ENCODE measurements around the gene RENBP.
A peak's percentile ranks its signal among the peaks of the same experiment; 100 is the strongest.

RENBP gene

GRCh38 chrX:153969125-153969903 lies 24.9 kb upstream of the RENBP start:
- peak; percentile 57 for DNase-seq (ENCODE audit: low read depth)
- peak overlapping the region; percentile 90 for H3K4me3 ChIP-seq (ENCODE audit: low read depth, low read length)

GRCh38 chrX:153968754-153969124 lies 24.3 kb upstream of the RENBP start:
- H3K4me3 ChIP-seq (ENCODE audit: low read depth, low read length): peak overlapping the region; percentile 90
- DNase-seq (ENCODE audit: low read depth): peak; percentile 74
- no peak for TF ChIP-seq POLR2A (IDR thresholded peaks at IDR 0.05; ENCODE audit: extremely low read depth, insufficient read length)
- no peak for TF ChIP-seq MYC (IDR thresholded peaks at IDR 0.05; ENCODE audit: low read depth, low read length)
- TF ChIP-seq CTCF (IDR thresholded peaks at IDR 0.05; ENCODE audit: low read depth, low read length): peak; percentile 38

More at GRCh38 chrX:153969125-153969903, 24.9 kb upstream of the RENBP start:
- TF ChIP-seq MYC (IDR thresholded peaks at IDR 0.05; ENCODE audit: low read depth, low read length) (no peak), POLR2A (IDR thresholded peaks at IDR 0.05; ENCODE audit: extremely low read depth, insufficient read length) (no peak), CTCF (IDR thresholded peaks at IDR 0.05; ENCODE audit: low read depth, low read length) (no peak), MAX (IDR thresholded peaks at IDR 0.05; ENCODE audit: low read depth, low read length) (no peak)

GRCh38 chrX:153968255-153968654 lies 23.8 kb upstream of the RENBP start:
- no peak for DNase-seq (ENCODE audit: low read depth)
- no peak for TF ChIP-seq MAX (IDR thresholded peaks at IDR 0.05; ENCODE audit: low read depth, low read length)
- no peak for TF ChIP-seq MYC (IDR thresholded peaks at IDR 0.05; ENCODE audit: low read depth, low read length)
- no peak for TF ChIP-seq POLR2A (IDR thresholded peaks at IDR 0.05; ENCODE audit: extremely low read depth, insufficient read length)
- no peak for TF ChIP-seq CTCF (IDR thresholded peaks at IDR 0.05; ENCODE audit: low read depth, low read length)
- peak overlapping the region; percentile 90 for H3K4me3 ChIP-seq (ENCODE audit: low read depth, low read length)

GRCh38 chrX:153967536-153968224 lies 23.2 kb upstream of the RENBP start:
- H3K4me3 ChIP-seq (ENCODE audit: low read depth, low read length): peak overlapping the region; percentile 90
- DNase-seq (ENCODE audit: low read depth): peak; percentile 59
- no peak for TF ChIP-seq POLR2A (IDR thresholded peaks at IDR 0.05; ENCODE audit: extremely low read depth, insufficient read length)

GRCh38 chrX:153966841-153967535 lies 22.5 kb upstream of the RENBP start:
- TF ChIP-seq POLR2A (IDR thresholded peaks at IDR 0.05; ENCODE audit: extremely low read depth, insufficient read length) (no peak), MAX (IDR thresholded peaks at IDR 0.05; ENCODE audit: low read depth, low read length) (no peak), MYC (IDR thresholded peaks at IDR 0.05; ENCODE audit: low read depth, low read length) (no peak), CTCF (IDR thresholded peaks at IDR 0.05; ENCODE audit: low read depth, low read length) (no peak)
- DNase-seq (ENCODE audit: low read depth): no peak
- peak overlapping the region; percentile 90 for H3K4me3 ChIP-seq (ENCODE audit: low read depth, low read length)

- H3K4me3 ChIP-seq (ENCODE audit: low read depth, low read length): no peak overlapping the region
- DNase-seq (ENCODE audit: low read depth): no peak
- TF ChIP-seq MYC (IDR thresholded peaks at IDR 0.05; ENCODE audit: low read depth, low read length) (no peak), MAX (IDR thresholded peaks at IDR 0.05; ENCODE audit: low read depth, low read length) (no peak), CTCF (IDR thresholded peaks at IDR 0.05; ENCODE audit: low read depth, low read length) (no peak), POLR2A (IDR thresholded peaks at IDR 0.05; ENCODE audit: extremely low read depth, insufficient read length) (no peak)
Measured at GRCh38 chrX:153966283-153966688, 21.8 kb upstream of the RENBP start.

Data from NB4 (cell line).